ENCODE results near the gene ATP4B. TPM values are rescaled to one million over a fixed set of nuclear protein-coding genes. Genes with fewer than 3 reads are reported as not detected.

The ATP4B gene
- total and polyA plus RNA-seq, 7 experiments from 2014 or later, result not detected

- Mint-ChIP-seq H3K4me1 (peaks cover 9 to 33% (median 28%) of the 10 kb centered on the region in 7 donors), H3K4me3 (peak overlapping the region in 8 of 10 donors; percentile 17 to 71 (median 57)), H3K36me3 (peaks cover 0 to 1% (median 1%) of the 10 kb centered on the region in 5 donors), H3K9me3 (no peaks in the 10 kb centered on the region), H3K27me3 (no peaks in the 10 kb centered on the region), H3K27ac (peak overlapping the region in 7 of 9 donors; percentile 9 to 86 (median 68))
- H3K36me3 ChIP-seq (ENCODE audit: control insufficient read depth in 2 of 3, insufficient read depth in 3 of 3, low read length in 3 of 3), result no peaks in the 10 kb centered on the region
- CTCF ChIA-PET, result no interaction called here
- intact Hi-C loops (cut with micrococcal nuclease), result no loop called here
- no peak for DNase-seq
- H3K4me1 ChIP-seq (ENCODE audit: control insufficient read depth in 2 of 2, insufficient read depth in 2 of 2, low read length in 2 of 2), result peaks cover 0 to 12% of the 10 kb centered on the region in 2 donors
- ATAC-seq, result no peak
- H3K4me3 ChIP-seq (ENCODE audit: low read length), result no peak overlapping the region
- no peaks in the 10 kb centered on the region for H3K9me3 ChIP-seq (ENCODE audit: control insufficient read depth in 2 of 3, low read length in 3 of 3)
- no peaks in the 10 kb centered on the region for H3K27me3 ChIP-seq (ENCODE audit: control insufficient read depth in 2 of 2, insufficient read depth in 2 of 2, low read length in 2 of 2)
- POLR2A ChIA-PET, result interaction anchor here (1.0 kb wide), 1 partner anchor 10 kb away, joined by 4 read pairs; no protein-coding TSS in a partner anchor
- H3K27ac ChIP-seq (ENCODE audit: low read depth, low read length), result no peak overlapping the region
These were observed 10.4 kb downstream of the ATP4B start for GRCh38 chr13:113647351-113648215.

GRCh38 chr13:113646921-113647340 is 11.1 kb downstream of the ATP4B start:
- Histone ChIP-seq H3K27me3 (ENCODE audit: control insufficient read depth in 2 of 2, insufficient read depth in 2 of 2, low read length in 2 of 2) (no peaks in the 10 kb centered on the region), H3K4me3 (ENCODE audit: low read length) (no peak overlapping the region), H3K9me3 (ENCODE audit: control insufficient read depth in 2 of 3, low read length in 3 of 3) (no peaks in the 10 kb centered on the region), H3K36me3 (ENCODE audit: control insufficient read depth in 2 of 3, insufficient read depth in 3 of 3, low read length in 3 of 3) (no peaks in the 10 kb centered on the region), H3K4me1 (ENCODE audit: control insufficient read depth in 2 of 2, insufficient read depth in 2 of 2, low read length in 2 of 2) (peaks cover 0 to 12% of the 10 kb centered on the region in 2 donors), H3K27ac (ENCODE audit: low read depth, low read length) (no peak overlapping the region)
- Mint-ChIP-seq H3K9me3 (no peaks in the 10 kb centered on the region), H3K4me3 (peak overlapping the region in 9 of 10 donors; percentile 53 to 71 (median 60)), H3K36me3 (peaks cover 6 to 8% (median 8%) of the 10 kb centered on the region in 5 donors), H3K4me1 (peaks cover 9 to 33% (median 29%) of the 10 kb centered on the region in 7 donors), H3K27me3 (no peaks in the 10 kb centered on the region), H3K27ac (peak overlapping the region in 8 of 9 donors; percentile 1 to 82 (median 64))
- DNase-seq (peak in 6 of 9 donors; percentile 28 to 40 (median 35)), ATAC-seq (peak; percentile 47)
- intact Hi-C loops (cut with micrococcal nuclease), result no loop called here
- POLR2A ChIA-PET, result interaction anchor here (0.6 to 1.0 kb wide), 3 partner anchors 10 to 403 kb away, joined by 4 read pairs; no protein-coding TSS in a partner anchor
- CTCF ChIA-PET, result no interaction called here

- Histone ChIP-seq H3K4me3 (ENCODE audit: low read length) (no peak overlapping the region), H3K27me3 (ENCODE audit: control insufficient read depth in 2 of 2, insufficient read depth in 2 of 2, low read length in 2 of 2) (no peaks in the 10 kb centered on the region), H3K27ac (ENCODE audit: low read depth, low read length) (no peak overlapping the region), H3K36me3 (ENCODE audit: control insufficient read depth in 2 of 3, insufficient read depth in 3 of 3, low read length in 3 of 3) (no peaks in the 10 kb centered on the region), H3K4me1 (ENCODE audit: control insufficient read depth in 2 of 2, insufficient read depth in 2 of 2, low read length in 2 of 2) (peaks cover 0 to 12% of the 10 kb centered on the region in 2 donors), H3K9me3 (ENCODE audit: control insufficient read depth in 2 of 3, low read length in 3 of 3) (no peaks in the 10 kb centered on the region)
- H3K4me3 Mint-ChIP-seq, result peak overlapping the region in 9 of 10 donors; percentile 53 to 71 (median 60)
- no peaks in the 10 kb centered on the region for H3K27me3 Mint-ChIP-seq
- intact Hi-C loops (cut with micrococcal nuclease), result no loop called here
- H3K36me3 Mint-ChIP-seq, result peaks cover 9 to 13% (median 9%) of the 10 kb centered on the region in 5 donors
- peak in 2 of 9 donors; percentile 26 to 33 for DNase-seq
- CTCF ChIA-PET, result no interaction called here
- ATAC-seq, result no peak
- H3K27ac Mint-ChIP-seq, result peak overlapping the region in 8 of 9 donors; percentile 1 to 82 (median 64)
- peaks cover 9 to 33% (median 29%) of the 10 kb centered on the region in 7 donors for H3K4me1 Mint-ChIP-seq
- POLR2A ChIA-PET, result interaction anchor here (0.6 to 1.0 kb wide), 4 partner anchors 9 to 403 kb away, joined by 3 to 4 read pairs (median 4); no protein-coding TSS in a partner anchor
- H3K9me3 Mint-ChIP-seq, result no peaks in the 10 kb centered on the region
These were observed 11.6 kb downstream of the ATP4B start for GRCh38 chr13:113646376-113646775.

- H3K4me1 Mint-ChIP-seq, result peaks cover 9 to 34% (median 29%) of the 10 kb centered on the region in 7 donors
- H3K36me3 Mint-ChIP-seq, result peaks cover 9 to 21% (median 15%) of the 10 kb centered on the region in 5 donors
- H3K9me3 Mint-ChIP-seq, result no peaks in the 10 kb centered on the region
- no peaks in the 10 kb centered on the region for H3K27me3 Mint-ChIP-seq
- no peaks in the 10 kb centered on the region for H3K36me3 ChIP-seq (ENCODE audit: control insufficient read depth in 2 of 3, insufficient read depth in 3 of 3, low read length in 3 of 3)
- intact Hi-C loops (cut with micrococcal nuclease), result no loop called here
- CTCF ChIA-PET, result no interaction called here
- peak overlapping the region in 1 of 9 donors; percentile 8 for H3K27ac Mint-ChIP-seq
- no peak overlapping the region for H3K4me3 ChIP-seq (ENCODE audit: low read length)
- peaks cover 0 to 12% of the 10 kb centered on the region in 2 donors for H3K4me1 ChIP-seq (ENCODE audit: control insufficient read depth in 2 of 2, insufficient read depth in 2 of 2, low read length in 2 of 2)
- POLR2A ChIA-PET, result no interaction called here
- no peak for DNase-seq
- peak overlapping the region in 1 of 10 donors; percentile 69 for H3K4me3 Mint-ChIP-seq
- no peak for ATAC-seq
- no peaks in the 10 kb centered on the region for H3K27me3 ChIP-seq (ENCODE audit: control insufficient read depth in 2 of 2, insufficient read depth in 2 of 2, low read length in 2 of 2)
- no peak overlapping the region for H3K27ac ChIP-seq (ENCODE audit: low read depth, low read length)
- H3K9me3 ChIP-seq (ENCODE audit: control insufficient read depth in 2 of 3, low read length in 3 of 3), result no peaks in the 10 kb centered on the region
These were observed 12.7 kb downstream of the ATP4B start for GRCh38 chr13:113645329-113645728.

GRCh38 chr13:113644800-113645199 is 13.2 kb downstream of the ATP4B start:
- intact Hi-C loops (cut with micrococcal nuclease), result no loop called here
- Histone ChIP-seq H3K4me3 (ENCODE audit: low read length) (no peak overlapping the region), H3K4me1 (ENCODE audit: control insufficient read depth in 2 of 2, insufficient read depth in 2 of 2, low read length in 2 of 2) (peaks cover 0 to 12% of the 10 kb centered on the region in 2 donors), H3K27ac (ENCODE audit: low read depth, low read length) (no peak overlapping the region), H3K9me3 (ENCODE audit: control insufficient read depth in 2 of 3, low read length in 3 of 3) (no peaks in the 10 kb centered on the region), H3K27me3 (ENCODE audit: control insufficient read depth in 2 of 2, insufficient read depth in 2 of 2, low read length in 2 of 2) (no peaks in the 10 kb centered on the region), H3K36me3 (ENCODE audit: control insufficient read depth in 2 of 3, insufficient read depth in 3 of 3, low read length in 3 of 3) (no peaks in the 10 kb centered on the region)
- H3K9me3 Mint-ChIP-seq, result no peaks in the 10 kb centered on the region
- H3K27ac Mint-ChIP-seq, result no peak overlapping the region
- DNase-seq (no peak), ATAC-seq (no peak)
- no peaks in the 10 kb centered on the region for H3K27me3 Mint-ChIP-seq
- peaks cover 9 to 26% (median 18%) of the 10 kb centered on the region in 5 donors for H3K36me3 Mint-ChIP-seq
- POLR2A ChIA-PET, result no interaction called here
- CTCF ChIA-PET, result no interaction called here
- peak overlapping the region in 1 of 10 donors; percentile 69 for H3K4me3 Mint-ChIP-seq
- peaks cover 9 to 34% (median 29%) of the 10 kb centered on the region in 7 donors for H3K4me1 Mint-ChIP-seq

GRCh38 chr13:113643593-113643992 is 14.4 kb downstream of the ATP4B start:
- POLR2A ChIA-PET, result interaction anchor here (1.2 kb wide), 1 partner anchor 9 kb away, joined by 3 read pairs; no protein-coding TSS in a partner anchor
- intact Hi-C loops (cut with micrococcal nuclease), result no loop called here
- peaks cover 9 to 34% (median 26%) of the 10 kb centered on the region in 5 donors for H3K36me3 Mint-ChIP-seq

More at GRCh38 chr13:113643593-113643992, 14.4 kb downstream of the ATP4B start:
- Mint-ChIP-seq H3K4me1 (peaks cover 9 to 38% (median 29%) of the 10 kb centered on the region in 7 donors), H3K4me3 (no peak overlapping the region), H3K9me3 (no peaks in the 10 kb centered on the region), H3K27me3 (no peaks in the 10 kb centered on the region), H3K27ac (no peak overlapping the region)
- H3K27ac ChIP-seq (ENCODE audit: low read depth, low read length), result no peak overlapping the region
- H3K36me3 ChIP-seq (ENCODE audit: control insufficient read depth in 2 of 3, insufficient read depth in 3 of 3, low read length in 3 of 3), result no peaks in the 10 kb centered on the region
- no peaks in the 10 kb centered on the region for H3K27me3 ChIP-seq (ENCODE audit: control insufficient read depth in 2 of 2, insufficient read depth in 2 of 2, low read length in 2 of 2)
- CTCF ChIA-PET, result no interaction called here
- peaks cover 0 to 12% of the 10 kb centered on the region in 2 donors for H3K4me1 ChIP-seq (ENCODE audit: control insufficient read depth in 2 of 2, insufficient read depth in 2 of 2, low read length in 2 of 2)
- DNase-seq (no peak), ATAC-seq (no peak)
- no peak overlapping the region for H3K4me3 ChIP-seq (ENCODE audit: low read length)
- H3K9me3 ChIP-seq (ENCODE audit: control insufficient read depth in 2 of 3, low read length in 3 of 3), result no peaks in the 10 kb centered on the region
